ENCODE data around the gene SORT1.
"Not testable (repeated sequence)": the region's sequence is repeated elsewhere in the genome, so short reads cannot be mapped to it uniquely, and the experiment has no call there.

Gene SORT1

GRCh38 chr1:109290137-109290536, 107.6 kb downstream of the SORT1 start:
- DNase-seq: no peak
- H3K36me3 ChIP-seq: peaks cover 10% of the 10 kb centered on the region
- no peaks in the 10 kb centered on the region for H3K27me3 ChIP-seq (ENCODE audit: insufficient read depth, low read depth, severe bottlenecking)
- no peak overlapping the region for H3K4me3 ChIP-seq (ENCODE audit: low read depth, low read length)
- no peaks in the 10 kb centered on the region for H3K9me3 ChIP-seq (ENCODE audit: severe bottlenecking)
- no peak overlapping the region for H3K27ac ChIP-seq
- TF ChIP-seq CTCF (IDR thresholded peaks at IDR 0.05; ENCODE audit: low read depth, low read length): no peak

GRCh38 chr1:109286762-109287161, 111.0 kb downstream of the SORT1 start:
- not testable (repeated sequence) for DNase-seq; H3K4me3 ChIP-seq (ENCODE audit: low read depth, low read length); H3K27ac ChIP-seq; H3K36me3 ChIP-seq; H3K27me3 ChIP-seq (ENCODE audit: insufficient read depth, low read depth, severe bottlenecking); H3K9me3 ChIP-seq (ENCODE audit: severe bottlenecking)

- no peaks in the 10 kb centered on the region for H3K27me3 ChIP-seq (ENCODE audit: insufficient read depth, low read depth, severe bottlenecking)
- no peak for TF ChIP-seq CTCF (IDR thresholded peaks at IDR 0.05; ENCODE audit: low read depth, low read length)
- H3K9me3 ChIP-seq (ENCODE audit: severe bottlenecking): no peaks in the 10 kb centered on the region
- DNase-seq: no peak
- peaks cover 24% of the 10 kb centered on the region for H3K36me3 ChIP-seq
- H3K27ac ChIP-seq: peak overlapping the region; percentile 91
- H3K4me3 ChIP-seq (ENCODE audit: low read depth, low read length): peak overlapping the region; percentile 66
Observed at GRCh38 chr1:109283748-109284600, 113.7 kb downstream of the SORT1 start.

- no peaks in the 10 kb centered on the region for H3K9me3 ChIP-seq (ENCODE audit: severe bottlenecking)
- peak; percentile 99 for DNase-seq
- no peaks in the 10 kb centered on the region for H3K27me3 ChIP-seq (ENCODE audit: insufficient read depth, low read depth, severe bottlenecking)
- H3K36me3 ChIP-seq: peaks cover 31% of the 10 kb centered on the region
- H3K4me3 ChIP-seq (ENCODE audit: low read depth, low read length): peak within 1 kb of the TSS; percentile 66
- TF ChIP-seq CTCF (IDR thresholded peaks at IDR 0.05; ENCODE audit: low read depth, low read length): peak; percentile 38
- peak within 1 kb of the TSS; percentile 91 for H3K27ac ChIP-seq
Observed at GRCh38 chr1:109282952-109283747, 114.6 kb downstream of the SORT1 start, which contains the start of gene PSRC1. PSRC1 (minus strand) TSS chr1:109283145.

GRCh38 chr1:109282497-109282951, 115.2 kb downstream of the SORT1 start:
- peaks cover 37% of the 10 kb centered on the region for H3K36me3 ChIP-seq
- no peaks in the 10 kb centered on the region for H3K27me3 ChIP-seq (ENCODE audit: insufficient read depth, low read depth, severe bottlenecking)
- H3K27ac ChIP-seq: peak overlapping the region; percentile 91
- H3K4me3 ChIP-seq (ENCODE audit: low read depth, low read length): peak overlapping the region; percentile 66
- DNase-seq: no peak
- H3K9me3 ChIP-seq (ENCODE audit: severe bottlenecking): no peaks in the 10 kb centered on the region
- TF ChIP-seq CTCF (IDR thresholded peaks at IDR 0.05; ENCODE audit: low read depth, low read length): 0 out of 2 replicates have a peak, but pooled peaks have one; percentile 10

Data from WERI-Rb-1 (cell line).